ENCODE data around the gene DGKA. TPM values are rescaled to one million over a fixed set of nuclear protein-coding genes. Genes with fewer than 3 reads are reported as not detected.
A peak's percentile ranks its signal among the peaks of the same experiment; 100 is the strongest.

The DGKA gene
- total RNA-seq, 4 donors from 2014 or later = 101 to 268 (median 138) TPM

DNA sequence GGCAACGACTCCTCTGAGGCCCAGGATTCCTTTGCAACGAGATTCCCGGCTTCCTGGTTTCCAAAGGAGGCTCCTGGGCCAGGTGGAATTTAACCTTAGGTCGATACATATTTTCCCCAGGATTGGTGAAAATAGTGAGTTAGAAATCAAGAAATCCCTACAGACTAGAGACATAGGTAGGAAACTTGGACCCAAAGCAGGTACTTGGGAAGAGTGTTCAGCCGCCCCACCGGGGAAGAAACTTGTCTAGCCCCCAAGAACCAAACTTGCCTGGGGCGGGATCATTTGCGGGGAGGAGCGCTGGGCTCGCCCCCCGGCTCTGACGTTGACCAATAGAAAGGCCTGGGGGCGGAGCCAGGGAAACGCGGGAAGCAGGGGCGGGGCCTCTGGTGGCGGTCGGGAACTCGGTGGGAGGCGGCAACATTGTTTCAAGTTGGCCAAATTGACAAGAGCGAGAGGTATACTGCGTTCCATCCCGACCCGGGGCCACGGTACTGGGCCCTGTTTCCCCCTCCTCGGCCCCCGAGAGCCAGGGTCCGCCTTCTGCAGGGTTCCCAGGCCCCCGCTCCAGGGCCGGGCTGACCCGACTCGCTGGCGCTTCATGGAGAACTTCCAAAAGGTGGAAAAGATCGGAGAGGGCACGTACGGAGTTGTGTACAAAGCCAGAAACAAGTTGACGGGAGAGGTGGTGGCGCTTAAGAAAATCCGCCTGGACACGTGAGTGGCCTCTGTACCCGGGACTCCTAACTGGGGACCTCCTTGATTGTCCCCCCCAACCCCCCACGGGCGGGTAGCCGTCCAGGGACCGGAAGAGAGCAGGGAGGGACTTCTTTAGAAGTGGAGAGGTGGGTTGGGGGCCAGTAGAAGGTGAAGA lies 35.7 kb downstream of the DGKA start, which contains the start of gene CDK2:
CDK2 (plus strand) TSS at position 423 of the 874 bp plus-strand sequence; CDS start at position 602, 179 bp downstream.
- Histone ChIP-seq H3K4me3 (peak within 1 kb of the TSS; percentile 56 to 91 (median 80)), H3K4me1 (peaks cover 8 to 18% (median 14%) of the 10 kb centered on the region in 4 donors), H3K27ac (peak within 1 kb of the TSS; percentile 78 to 92 (median 86)), H3K36me3 (no peaks in the 10 kb centered on the region), H3K27me3 (no peaks in the 10 kb centered on the region), H3K9me3 (no peaks in the 10 kb centered on the region)
- intact Hi-C loops (cut with DNase I; ENCODE audit: low total_unique reads) (no loop called here), in situ Hi-C loops (cut with MboI; ENCODE audit: low pct_ligation_motif_present in 1 of 4, low pct_unique_long_range_greater_than_20kb in 1 of 4, low sequenced_read_pairs in 3 of 4) (no loop called here)
- DNase-seq = peak; percentile 97
- TF ChIP-seq EP300 (IDR thresholded peaks at IDR 0.05; ENCODE audit: low read depth) (peak; percentile 21), POLR2A (IDR thresholded peaks at IDR 0.05) (peak; percentile 68), POLR2AphosphoS5 (IDR thresholded peaks at IDR 0.05) (peak; percentile 57 to 84 (median 80))
- TF ChIP-seq, protein P1, sequence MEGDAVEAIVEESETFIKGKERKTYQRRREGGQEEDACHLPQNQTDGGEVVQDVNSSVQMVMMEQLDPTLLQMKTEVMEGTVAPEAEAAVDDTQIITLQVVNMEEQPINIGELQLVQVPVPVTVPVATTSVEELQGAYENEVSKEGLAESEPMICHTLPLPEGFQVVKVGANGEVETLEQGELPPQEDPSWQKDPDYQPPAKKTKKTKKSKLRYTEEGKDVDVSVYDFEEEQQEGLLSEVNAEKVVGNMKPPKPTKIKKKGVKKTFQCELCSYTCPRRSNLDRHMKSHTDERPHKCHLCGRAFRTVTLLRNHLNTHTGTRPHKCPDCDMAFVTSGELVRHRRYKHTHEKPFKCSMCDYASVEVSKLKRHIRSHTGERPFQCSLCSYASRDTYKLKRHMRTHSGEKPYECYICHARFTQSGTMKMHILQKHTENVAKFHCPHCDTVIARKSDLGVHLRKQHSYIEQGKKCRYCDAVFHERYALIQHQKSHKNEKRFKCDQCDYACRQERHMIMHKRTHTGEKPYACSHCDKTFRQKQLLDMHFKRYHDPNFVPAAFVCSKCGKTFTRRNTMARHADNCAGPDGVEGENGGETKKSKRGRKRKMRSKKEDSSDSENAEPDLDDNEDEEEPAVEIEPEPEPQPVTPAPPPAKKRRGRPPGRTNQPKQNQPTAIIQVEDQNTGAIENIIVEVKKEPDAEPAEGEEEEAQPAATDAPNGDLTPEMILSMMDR (IDR thresholded peaks at IDR 0.05) = no peak
- WGBS, 2 donors (ENCODE audit: low coverage in 1 of 2) = 0% methylated on average over 1 to 44 of the region's 45 CpGs

DNA sequence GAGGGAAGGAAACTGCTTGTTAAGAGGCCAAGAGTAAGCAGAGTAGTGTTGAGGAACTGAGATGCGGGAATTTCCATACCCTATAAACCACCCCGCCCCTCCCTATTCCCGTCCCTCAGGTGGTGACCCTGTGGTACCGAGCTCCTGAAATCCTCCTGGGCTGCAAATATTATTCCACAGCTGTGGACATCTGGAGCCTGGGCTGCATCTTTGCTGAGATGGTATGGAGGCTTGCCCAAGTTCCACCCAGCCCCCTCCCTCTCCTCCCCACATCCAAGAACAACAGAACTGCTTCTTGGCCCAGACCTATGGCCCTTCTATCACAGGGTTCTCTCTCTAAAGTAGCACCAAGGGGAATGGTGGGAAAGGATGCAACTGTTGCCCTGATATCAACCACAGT lies 38.4 kb downstream of the DGKA start:
- Histone ChIP-seq H3K27me3 (no peaks in the 10 kb centered on the region), H3K9me3 (no peaks in the 10 kb centered on the region), H3K4me3 (no peak overlapping the region), H3K4me1 (peaks cover 8 to 29% (median 14%) of the 10 kb centered on the region in 4 donors), H3K27ac (no peak overlapping the region), H3K36me3 (no peaks in the 10 kb centered on the region)
- in situ Hi-C loops (cut with MboI; ENCODE audit: low pct_ligation_motif_present in 1 of 4, low pct_unique_long_range_greater_than_20kb in 1 of 4, low sequenced_read_pairs in 3 of 4) (no loop called here), intact Hi-C loops (cut with DNase I; ENCODE audit: low total_unique reads) (no loop called here)
- no peak for DNase-seq
- TF ChIP-seq POLR2AphosphoS5 (IDR thresholded peaks at IDR 0.05) (no peak), EP300 (IDR thresholded peaks at IDR 0.05; ENCODE audit: low read depth) (no peak), POLR2A (IDR thresholded peaks at IDR 0.05) (no peak)
- TF ChIP-seq, protein P1 (IDR thresholded peaks at IDR 0.05) = no peak
- 86 to 92% methylated on average over 4 of the region's 4 CpGs for WGBS, 2 donors (ENCODE audit: low coverage in 1 of 2)

DNA sequence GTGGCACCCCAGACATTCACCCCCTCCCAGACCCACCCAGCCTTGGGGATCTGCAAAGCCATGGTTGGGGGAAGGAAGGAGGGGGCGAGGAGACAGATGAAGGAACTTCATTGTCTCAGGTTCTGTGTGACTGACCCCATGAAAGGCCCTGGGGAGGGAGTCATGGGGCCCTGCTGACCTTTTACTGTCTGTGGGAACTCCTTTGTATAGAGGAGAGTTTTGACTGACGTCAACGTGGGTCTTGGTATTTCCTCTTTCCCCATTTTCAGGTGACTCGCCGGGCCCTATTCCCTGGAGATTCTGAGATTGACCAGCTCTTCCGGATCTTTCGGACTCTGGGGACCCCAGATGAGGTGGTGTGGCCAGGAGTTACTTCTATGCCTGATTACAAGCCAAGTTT lies 39.8 kb downstream of the DGKA start:
- no peaks in the 10 kb centered on the region for H3K9me3 ChIP-seq
- H3K4me3 ChIP-seq = no peak overlapping the region
- 90% methylated on average over 7 of the region's 7 CpGs; no CpG with 5 or more reads in 1 of the 2 donors for WGBS, 2 donors (ENCODE audit: low coverage in 1 of 2)
- TF ChIP-seq POLR2A (IDR thresholded peaks at IDR 0.05) (no peak), POLR2AphosphoS5 (IDR thresholded peaks at IDR 0.05) (no peak), EP300 (IDR thresholded peaks at IDR 0.05; ENCODE audit: low read depth) (no peak)
- TF ChIP-seq, protein P1 (IDR thresholded peaks at IDR 0.05) = no peak
- H3K36me3 ChIP-seq = no peaks in the 10 kb centered on the region
- peaks cover 9 to 40% (median 24%) of the 10 kb centered on the region in 4 donors for H3K4me1 ChIP-seq
- in situ Hi-C loops (cut with MboI; ENCODE audit: low pct_ligation_motif_present in 1 of 4, low pct_unique_long_range_greater_than_20kb in 1 of 4, low sequenced_read_pairs in 3 of 4) (no loop called here), intact Hi-C loops (cut with DNase I; ENCODE audit: low total_unique reads) (no loop called here)
- DNase-seq = no peak
- H3K27me3 ChIP-seq = no peaks in the 10 kb centered on the region
- no peak overlapping the region for H3K27ac ChIP-seq

DNA sequence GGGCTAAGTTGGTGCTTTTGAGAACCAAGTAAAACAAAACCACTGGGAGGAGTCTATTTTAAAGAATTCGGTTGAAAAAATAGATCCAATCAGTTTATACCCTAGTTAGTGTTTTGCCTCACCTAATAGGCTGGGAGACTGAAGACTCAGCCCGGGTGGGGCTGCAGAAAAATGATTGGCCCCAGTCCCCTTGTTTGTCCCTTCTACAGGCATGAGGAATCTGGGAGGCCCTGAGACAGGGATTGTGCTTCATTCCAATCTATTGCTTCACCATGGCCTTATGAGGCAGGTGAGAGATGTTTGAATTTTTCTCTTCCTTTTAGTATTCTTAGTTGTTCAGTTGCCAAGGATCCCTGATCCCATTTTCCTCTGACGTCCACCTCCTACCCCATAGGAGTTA lies 41.1 kb downstream of the DGKA start:
- Histone ChIP-seq H3K36me3 (no peaks in the 10 kb centered on the region), H3K9me3 (no peaks in the 10 kb centered on the region), H3K27me3 (no peaks in the 10 kb centered on the region), H3K27ac (peak overlapping the region; percentile 93 to 98 (median 94)), H3K4me3 (no peak overlapping the region), H3K4me1 (peaks cover 4 to 47% (median 28%) of the 10 kb centered on the region in 4 donors)
- TF ChIP-seq, protein P1 (IDR thresholded peaks at IDR 0.05) = no peak
- TF ChIP-seq POLR2A (IDR thresholded peaks at IDR 0.05) (no peak), POLR2AphosphoS5 (IDR thresholded peaks at IDR 0.05) (no peak), EP300 (IDR thresholded peaks at IDR 0.05; ENCODE audit: low read depth) (no peak)
- intact Hi-C loops (cut with DNase I; ENCODE audit: low total_unique reads) (no loop called here), in situ Hi-C loops (cut with MboI; ENCODE audit: low pct_ligation_motif_present in 1 of 4, low pct_unique_long_range_greater_than_20kb in 1 of 4, low sequenced_read_pairs in 3 of 4) (no loop called here)
- DNase-seq = no peak
- 50 to 54% methylated on average over 1 to 3 of the region's 3 CpGs for WGBS, 2 donors (ENCODE audit: low coverage in 1 of 2)

All from transverse colon (tissue), 4 donors.